CD4-positive, alpha-beta T cell (primary cell): ENCODE results near the gene TMIGD2. TPM values are rescaled to one million over a fixed set of nuclear protein-coding genes. Genes with fewer than 3 reads are reported as not detected.

Source experiments
- ATAC-seq: fragments of 200-7000 bp; cut with Tn5 transposase; one replicate; pipeline ENCODE4 v1.10.0; 2022; ENCODE audit warnings: mild to moderate bottlenecking; ENCODE audit not compliant: poor library complexity
- CTCF ChIA-PET: fragments of 350-600 bp; sonication (Branson Sonifier 250); formaldehyde crosslinking; loops from one replicate; lab custom pipeline; 2021; ENCODE audit warnings: antibody characterized with exemption, inconsistent platforms; lab: Charles Lee
- POLR2A ChIA-PET: fragments of 350-600 bp; sonication (Branson Sonifier 250); formaldehyde crosslinking; loops from one replicate; lab custom pipeline; 2021; ENCODE audit warnings: antibody characterized with exemption, inconsistent platforms; lab: Charles Lee
- DNase-seq, 14 experiments: peaks; one replicate each; pipeline ENCODE4 v3.0.0-alpha.2; 2013 to 2020; ENCODE audit warnings: mixed read lengths in 2 of 14
- H3K27ac ChIP-seq, 2 donors: one replicate each; pipeline versions ENCODE4 v1.5.1 to v1.7.0; 2013; ENCODE audit warnings: low read length in 2 of 2, low read depth in 1 of 2, mild to moderate bottlenecking in 1 of 2
- H3K27me3 ChIP-seq, 2 experiments: 1 replicate in 1 of 2; 2 replicates in 1 of 2; pipeline versions ENCODE4 v1.6.1 to v1.7.0; 2013; ENCODE audit warnings: low read length in 2 of 2, control low read depth in 1 of 2, mild to moderate bottlenecking in 1 of 2, moderate library complexity in 1 of 2; ENCODE audit not compliant: insufficient read depth in 2 of 2, control insufficient read depth in 1 of 2
- H3K36me3 ChIP-seq: one replicate; pipeline ENCODE4 v1.6.1; 2013; ENCODE audit warnings: low read length, control low read depth; ENCODE audit not compliant: insufficient read depth
- H3K4me1 ChIP-seq: one replicate; pipeline ENCODE4 v1.6.1; 2013; ENCODE audit warnings: low read length, control low read depth; ENCODE audit not compliant: insufficient read depth
- H3K4me3 ChIP-seq: one replicate; pipeline ENCODE4 v1.5.1; 2013; ENCODE audit warnings: mild to moderate bottlenecking, low read length, moderate library complexity
- H3K9me3 ChIP-seq, 2 experiments: 1 replicate in 1 of 2; 2 replicates in 1 of 2; pipeline versions ENCODE4 v1.6.1 to v1.7.0; 2013; ENCODE audit warnings: low read length in 2 of 2, mild to moderate bottlenecking in 2 of 2, control low read depth in 1 of 2, moderate library complexity in 1 of 2; ENCODE audit not compliant: control insufficient read depth in 1 of 2, insufficient read depth in 1 of 2
- H3K27ac Mint-ChIP-seq: one replicate; pipeline ENCODE4 v1.8.0; 2020; ENCODE audit warnings: mixed read lengths
- H3K27me3 Mint-ChIP-seq: one replicate; pipeline ENCODE4 v1.8.0; 2021; ENCODE audit warnings: mixed read lengths
- H3K36me3 Mint-ChIP-seq: one replicate; pipeline ENCODE4 v1.8.0; 2021; ENCODE audit warnings: low read depth, mixed read lengths
- H3K4me1 Mint-ChIP-seq: one replicate; pipeline ENCODE4 v1.8.0; 2021; ENCODE audit warnings: low read depth, mixed read lengths
- H3K4me3 Mint-ChIP-seq: one replicate; pipeline ENCODE4 v1.8.0; 2020; ENCODE audit warnings: mild to moderate bottlenecking, mixed read lengths
- H3K9me3 Mint-ChIP-seq: one replicate; pipeline ENCODE4 v1.8.0; 2020; ENCODE audit warnings: mixed read lengths
- intact Hi-C, 2 experiments: fragments of 100-400 bp; cut with DNase I in 1 of 2; cut with micrococcal nuclease in 1 of 2; formaldehyde crosslinking; loops; one replicate each; pipeline versions ENCODE4 v1.15.1 to v1.9.0; 2023 to 2025; cut with DNase I, micrococcal nuclease
- total RNA-seq, 174 experiments: library from RNA in 2 of 174; stranded (reverse) in 2 of 174; gene quantifications; one replicate each; pipeline ENCODE4 v1.2.3 and lab custom pipeline; 2021 to 2026
- TF ChIP-seq, protein P1 (sequence below): fragments of 200-600 bp; IDR thresholded peaks from one replicate; pipeline ENCODE4 v1.8.0; 2022; ENCODE audit warnings: antibody characterized with exemption, mild to moderate bottlenecking

TMIGD2 gene
- total RNA-seq, 2 experiments from 2014 or later, result 17.6 to 20.9 TPM

DNA sequence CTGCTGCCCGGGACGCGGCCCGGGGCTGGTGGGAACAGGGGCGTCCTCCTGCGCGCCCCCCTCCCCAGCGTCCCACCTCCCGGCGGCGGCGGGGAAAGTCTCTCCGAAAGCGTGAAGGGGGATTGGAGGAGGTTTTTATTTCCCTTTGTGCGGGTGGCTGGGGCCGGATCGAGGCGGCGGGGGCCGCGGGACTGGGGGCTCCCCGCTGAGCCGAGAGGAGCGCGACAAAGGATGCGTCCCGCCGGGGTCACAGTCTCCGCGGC lies 23.0 kb downstream of the TMIGD2 start:
- H3K36me3 ChIP-seq, result no peaks in the 10 kb centered on the region
- H3K4me3 ChIP-seq, result no peak overlapping the region
- Mint-ChIP-seq H3K4me3 (no peak overlapping the region), H3K27ac (no peak overlapping the region), H3K9me3 (no peaks in the 10 kb centered on the region), H3K27me3 (peaks cover 30% of the 10 kb centered on the region), H3K4me1 (no peaks in the 10 kb centered on the region), H3K36me3 (no peaks in the 10 kb centered on the region)
- peaks cover 0 to 5% of the 10 kb centered on the region in 2 experiments for H3K9me3 ChIP-seq
- peaks cover 15 to 16% of the 10 kb centered on the region in 2 experiments for H3K27me3 ChIP-seq
- intact Hi-C loops, result no loop called here
- POLR2A ChIA-PET, result no interaction called here
- H3K4me1 ChIP-seq, result peaks cover 15% of the 10 kb centered on the region
- TF ChIP-seq, protein P1, sequence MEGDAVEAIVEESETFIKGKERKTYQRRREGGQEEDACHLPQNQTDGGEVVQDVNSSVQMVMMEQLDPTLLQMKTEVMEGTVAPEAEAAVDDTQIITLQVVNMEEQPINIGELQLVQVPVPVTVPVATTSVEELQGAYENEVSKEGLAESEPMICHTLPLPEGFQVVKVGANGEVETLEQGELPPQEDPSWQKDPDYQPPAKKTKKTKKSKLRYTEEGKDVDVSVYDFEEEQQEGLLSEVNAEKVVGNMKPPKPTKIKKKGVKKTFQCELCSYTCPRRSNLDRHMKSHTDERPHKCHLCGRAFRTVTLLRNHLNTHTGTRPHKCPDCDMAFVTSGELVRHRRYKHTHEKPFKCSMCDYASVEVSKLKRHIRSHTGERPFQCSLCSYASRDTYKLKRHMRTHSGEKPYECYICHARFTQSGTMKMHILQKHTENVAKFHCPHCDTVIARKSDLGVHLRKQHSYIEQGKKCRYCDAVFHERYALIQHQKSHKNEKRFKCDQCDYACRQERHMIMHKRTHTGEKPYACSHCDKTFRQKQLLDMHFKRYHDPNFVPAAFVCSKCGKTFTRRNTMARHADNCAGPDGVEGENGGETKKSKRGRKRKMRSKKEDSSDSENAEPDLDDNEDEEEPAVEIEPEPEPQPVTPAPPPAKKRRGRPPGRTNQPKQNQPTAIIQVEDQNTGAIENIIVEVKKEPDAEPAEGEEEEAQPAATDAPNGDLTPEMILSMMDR, result no peak
- H3K27ac ChIP-seq, result no peak overlapping the region
- CTCF ChIA-PET, result no interaction called here
- ATAC-seq, result no peak
- DNase-seq, result no peak

DNA sequence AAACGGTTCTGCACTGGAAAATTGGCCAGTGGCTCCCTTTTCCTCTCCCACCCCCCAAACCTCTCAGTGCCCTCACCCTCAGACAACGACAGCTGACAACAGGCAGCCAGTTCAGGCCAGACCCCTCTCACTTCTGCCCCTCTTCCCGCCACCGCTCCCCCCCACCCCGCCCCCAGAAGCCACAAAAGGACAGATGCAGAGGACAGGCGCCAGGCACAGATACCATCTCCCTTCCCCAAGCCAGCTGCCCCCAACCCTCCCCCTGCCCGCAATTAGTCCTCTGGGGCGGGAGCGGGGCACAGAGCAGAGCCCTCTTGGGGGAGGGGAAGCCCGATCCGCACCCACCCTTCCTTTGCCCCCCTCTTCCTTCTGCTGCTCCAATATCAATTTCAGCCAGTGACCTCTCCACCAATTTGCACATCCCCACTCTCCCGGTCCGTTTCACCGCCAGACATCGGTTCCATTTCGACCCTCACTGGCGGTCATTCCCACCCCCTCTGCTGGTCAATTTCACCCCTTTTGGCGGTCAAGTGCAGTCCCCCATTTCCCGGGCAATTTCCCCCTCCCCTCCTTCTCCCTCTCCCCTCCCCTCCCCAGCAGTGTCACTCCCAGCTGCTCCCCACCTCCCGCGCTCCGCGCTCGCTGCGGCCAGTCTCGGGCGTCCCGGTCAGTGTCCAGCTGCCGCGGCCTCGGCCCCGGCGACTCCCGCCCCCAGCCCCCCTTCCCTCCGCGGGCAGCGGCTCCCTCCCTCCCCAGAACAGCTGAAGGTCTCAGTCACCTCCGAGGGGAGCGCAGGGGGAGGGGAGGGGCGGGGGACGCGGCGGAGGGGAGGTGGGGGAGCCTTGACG lies 23.5 kb downstream of the TMIGD2 start, which contains the start of gene SHD:
Gene SHD (plus strand): TSS at position 848 of the 848 bp plus-strand sequence. CDS start 798 bp downstream, outside the sequence.
- no peaks in the 10 kb centered on the region for H3K9me3 Mint-ChIP-seq
- H3K27ac Mint-ChIP-seq, result no peak within 1 kb of the TSS
- CTCF ChIA-PET, result interaction anchor here (1.0 kb wide), 1 partner anchor 11 kb away, joined by 3 read pairs; no protein-coding TSS in a partner anchor

DNA sequence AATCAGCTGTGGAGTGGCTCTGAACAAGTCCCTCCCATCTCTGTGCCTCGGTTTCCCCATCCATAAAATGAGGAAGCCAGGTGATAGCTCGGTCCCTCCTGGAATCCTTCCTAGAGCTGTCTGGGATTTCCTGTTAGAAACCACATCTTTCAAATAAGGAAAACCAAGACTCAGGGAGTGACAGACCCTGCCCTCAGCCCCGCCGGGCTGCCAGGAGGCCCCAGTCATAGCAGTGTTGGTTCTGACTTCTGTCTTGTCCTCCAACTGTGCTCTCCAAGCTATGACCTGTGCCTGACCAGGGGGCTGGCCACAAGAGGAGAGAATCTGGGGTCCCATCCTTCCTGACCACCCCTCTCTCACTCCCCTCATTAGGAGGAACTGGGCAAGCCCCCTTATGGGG lies 24.2 kb downstream of the TMIGD2 start:
- Mint-ChIP-seq H3K4me1 (no peaks in the 10 kb centered on the region), H3K27me3 (peaks cover 30% of the 10 kb centered on the region), H3K4me3 (no peak overlapping the region), H3K9me3 (no peaks in the 10 kb centered on the region), H3K27ac (no peak overlapping the region), H3K36me3 (no peaks in the 10 kb centered on the region)
- ChIA-PET CTCF (interaction anchor here (1.0 kb wide), 1 partner anchor 11 kb away, joined by 3 read pairs; no protein-coding TSS in a partner anchor), POLR2A (interaction anchor here (0.9 kb wide), 1 partner anchor 65 kb away, joined by 3 read pairs; no protein-coding TSS in a partner anchor)
- H3K4me1 ChIP-seq, result peaks cover 15% of the 10 kb centered on the region
- TF ChIP-seq, protein P1, result no peak
- intact Hi-C loops, result no loop called here
- no peaks in the 10 kb centered on the region for H3K36me3 ChIP-seq
- no peak for ATAC-seq
- H3K4me3 ChIP-seq, result no peak overlapping the region
- H3K27ac ChIP-seq, result no peak overlapping the region
- no peak for DNase-seq
- H3K27me3 ChIP-seq, result peaks cover 15 to 16% of the 10 kb centered on the region in 2 experiments
- H3K9me3 ChIP-seq, result peaks cover 0 to 5% of the 10 kb centered on the region in 2 experiments

More for the DNA sequence above, 23.5 kb downstream of the TMIGD2 start, which contains the start of gene SHD:
- POLR2A ChIA-PET, result interaction anchor here (0.9 kb wide), 1 partner anchor 64 kb away, joined by 3 read pairs; no protein-coding TSS in a partner anchor
- H3K27me3 Mint-ChIP-seq, result peaks cover 30% of the 10 kb centered on the region
- ATAC-seq (no peak), DNase-seq (no peak)
- H3K36me3 ChIP-seq, result no peaks in the 10 kb centered on the region
- H3K27me3 ChIP-seq, result peaks cover 15 to 16% of the 10 kb centered on the region in 2 experiments
- intact Hi-C loops, result no loop called here
- no peaks in the 10 kb centered on the region for H3K36me3 Mint-ChIP-seq
- H3K9me3 ChIP-seq, result peaks cover 0 to 5% of the 10 kb centered on the region in 2 experiments
- H3K4me1 ChIP-seq, result peaks cover 15% of the 10 kb centered on the region
- no peak within 1 kb of the TSS for H3K27ac ChIP-seq
- no peak within 1 kb of the TSS for H3K4me3 ChIP-seq
- H3K4me1 Mint-ChIP-seq, result no peaks in the 10 kb centered on the region
- H3K4me3 Mint-ChIP-seq, result peak within 1 kb of the TSS; percentile 45
- TF ChIP-seq, protein P1, result no peak
